ENCODE data around the gene MEI1.

- TF ChIP-seq CTCF (IDR thresholded peaks at IDR 0.05) (no peak), POLR2A (IDR thresholded peaks at IDR 0.05) (no peak)
Observed at GRCh38 chr22:41722496-41722895, 23.2 kb downstream of the MEI1 start.
